Mesothelial cell of epicardium (in vitro differentiated cells): ENCODE data around the gene TSKU. TPM values are rescaled to one million over a fixed set of nuclear protein-coding genes. Genes with fewer than 3 reads are reported as not detected.
"Not testable (repeated sequence)": the region's sequence is repeated elsewhere in the genome, so short reads cannot be mapped to it uniquely, and the experiment has no call there.

ENCODE experiments used
- DNase-seq, 2 experiments: peaks; one replicate each; pipeline ENCODE4 v3.0.0; 2021; ENCODE audit warnings: low spot score in 2 of 2; ENCODE audit not compliant: unreplicated experiment in 2 of 2
- H3K27ac Mint-ChIP-seq: 2 replicates; pipeline ENCODE4 v1.8.0; 2021; ENCODE audit warnings: mixed read lengths
- H3K27me3 Mint-ChIP-seq: 2 replicates; pipeline ENCODE4 v1.8.0; 2021; ENCODE audit warnings: low read depth, mixed read lengths
- H3K36me3 Mint-ChIP-seq: 2 replicates; pipeline ENCODE4 v1.8.0; 2021; ENCODE audit warnings: mixed read lengths
- H3K4me1 Mint-ChIP-seq: 2 replicates; pipeline ENCODE4 v1.8.0; 2021; ENCODE audit warnings: mixed read lengths
- H3K4me3 Mint-ChIP-seq: 2 replicates; pipeline ENCODE4 v1.8.0; 2021; ENCODE audit warnings: mild to moderate bottlenecking, moderate library complexity, mixed read lengths
- H3K9me3 Mint-ChIP-seq: 2 replicates; pipeline ENCODE4 v1.8.0; 2021; ENCODE audit warnings: mixed read lengths
- CTCF ChIP-seq: fragments of 200-600 bp; sonication (generic); IDR thresholded peaks from one replicate; pipeline ENCODE4 v1.5.0; 2021; ENCODE audit warnings: antibody characterized with exemption; ENCODE audit not compliant: unreplicated experiment
- total RNA-seq: library from RNA; stranded (reverse); gene quantifications from 3 replicates; pipeline ENCODE4 v1.2.1, GENCODE V29; 2021

The TSKU gene
- total RNA-seq, 1 donor from 2014 or later, result 42.8 TPM

- Mint-ChIP-seq H3K36me3 (peaks cover 2% of the 10 kb centered on the region), H3K4me1 (peaks cover 13% of the 10 kb centered on the region), H3K4me3 (no peak overlapping the region), H3K27me3 (no peaks in the 10 kb centered on the region), H3K9me3 (peaks cover 19% of the 10 kb centered on the region), H3K27ac (no peak overlapping the region)
- TF ChIP-seq CTCF, result no peak
- no peak for DNase-seq
Measured at GRCh38 chr11:76822406-76822805, 39.2 kb downstream of the TSKU start.

- H3K27ac Mint-ChIP-seq, result peak overlapping the region; percentile 41
- DNase-seq, result no peak
Measured at GRCh38 chr11:76823481-76824028, 40.4 kb downstream of the TSKU start.

GRCh38 chr11:76824083-76824939, 41.2 kb downstream of the TSKU start:
- Mint-ChIP-seq H3K4me3 (no peak overlapping the region), H3K27ac (no peak overlapping the region), H3K36me3 (peaks cover 1% of the 10 kb centered on the region), H3K4me1 (peaks cover 13% of the 10 kb centered on the region), H3K27me3 (no peaks in the 10 kb centered on the region), H3K9me3 (peaks cover 15% of the 10 kb centered on the region)
- no peak for DNase-seq
- no peak for TF ChIP-seq CTCF

More at GRCh38 chr11:76823481-76824028, 40.4 kb downstream of the TSKU start:
- Mint-ChIP-seq H3K9me3 (peaks cover 15% of the 10 kb centered on the region), H3K4me1 (peaks cover 13% of the 10 kb centered on the region), H3K27me3 (no peaks in the 10 kb centered on the region), H3K36me3 (peaks cover 1% of the 10 kb centered on the region), H3K4me3 (no peak overlapping the region)
- no peak for TF ChIP-seq CTCF

- Mint-ChIP-seq H3K4me3 (no peak overlapping the region), H3K36me3 (peaks cover 1% of the 10 kb centered on the region), H3K9me3 (peaks cover 15% of the 10 kb centered on the region), H3K4me1 (peaks cover 13% of the 10 kb centered on the region), H3K27ac (peak overlapping the region; percentile 34), H3K27me3 (no peaks in the 10 kb centered on the region)
- TF ChIP-seq CTCF, result no peak
- DNase-seq, result no peak
Measured at GRCh38 chr11:76824980-76825725, 42.0 kb downstream of the TSKU start.

DNA sequence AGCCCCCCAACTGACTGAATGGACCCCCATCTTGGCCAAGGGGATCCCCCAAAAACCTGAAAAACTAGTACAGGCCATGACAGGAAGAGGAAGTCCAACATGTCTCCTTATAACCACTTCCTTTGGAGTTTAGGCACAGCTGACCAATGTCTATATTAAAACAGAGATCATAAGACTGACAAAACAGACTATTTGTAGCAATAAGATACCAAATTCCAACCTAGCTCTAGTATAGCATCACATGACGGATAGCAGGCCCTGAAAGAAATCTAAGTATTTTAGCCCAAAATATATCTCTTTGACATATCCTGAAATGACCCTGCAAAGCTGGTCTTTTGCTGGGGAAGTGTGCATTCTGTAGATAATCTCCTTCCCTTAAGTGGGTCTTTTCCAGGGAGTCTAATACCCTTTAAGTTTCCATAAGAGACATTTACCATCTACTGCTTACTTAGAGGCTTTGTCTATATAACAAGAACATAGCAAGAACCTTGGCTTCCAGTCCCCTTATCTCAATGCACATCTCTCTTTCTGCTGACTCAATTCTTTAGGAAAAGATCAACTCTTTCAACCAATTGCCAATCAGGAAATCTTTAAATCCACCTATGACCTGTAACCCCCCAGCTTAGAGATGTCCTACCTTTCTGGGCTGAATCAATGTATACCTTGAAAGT, 42.7 kb downstream of the TSKU start:
- no peak for DNase-seq
- no peak overlapping the region for H3K4me3 Mint-ChIP-seq
- H3K9me3 Mint-ChIP-seq, result peaks cover 15% of the 10 kb centered on the region
- TF ChIP-seq CTCF, result no peak
- H3K36me3 Mint-ChIP-seq, result peaks cover 1% of the 10 kb centered on the region
- H3K27ac Mint-ChIP-seq, result peak overlapping the region; percentile 11
- no peaks in the 10 kb centered on the region for H3K27me3 Mint-ChIP-seq
- peaks cover 13% of the 10 kb centered on the region for H3K4me1 Mint-ChIP-seq

GRCh38 chr11:76826508-76826907, 43.4 kb downstream of the TSKU start:
- not testable (repeated sequence) for H3K27ac Mint-ChIP-seq, H3K27me3 Mint-ChIP-seq, H3K36me3 Mint-ChIP-seq, DNase-seq, H3K4me3 Mint-ChIP-seq
- H3K4me1 Mint-ChIP-seq, result peaks cover 13% of the 10 kb centered on the region
- H3K9me3 Mint-ChIP-seq, result peaks cover 15% of the 10 kb centered on the region

DNA sequence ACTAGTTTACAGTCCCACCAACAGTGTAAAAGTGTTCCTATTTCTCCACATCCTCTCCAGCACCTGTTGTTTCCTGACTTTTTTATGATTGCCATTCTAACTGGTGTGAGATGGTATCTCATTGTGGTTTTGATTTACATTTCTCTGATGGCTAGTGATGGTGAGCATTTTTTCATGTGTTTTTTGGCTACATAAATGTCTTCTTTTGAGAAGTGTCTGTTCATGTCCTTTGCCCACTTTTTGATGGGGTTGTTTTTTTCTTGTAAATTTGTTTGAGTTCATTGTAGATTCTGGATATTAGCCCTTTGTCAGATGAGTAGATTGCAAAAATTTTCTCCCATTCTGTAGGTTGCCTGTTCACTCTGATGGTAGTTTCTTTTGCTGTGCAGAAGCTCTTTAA, 43.8 kb downstream of the TSKU start:
- H3K9me3 Mint-ChIP-seq, result peaks cover 12% of the 10 kb centered on the region
- H3K27ac Mint-ChIP-seq, result not testable (repeated sequence)

More for the DNA sequence above, 43.8 kb downstream of the TSKU start:
- H3K4me1 Mint-ChIP-seq, result peaks cover 13% of the 10 kb centered on the region
- H3K27me3 Mint-ChIP-seq, H3K4me3 Mint-ChIP-seq, DNase-seq, H3K36me3 Mint-ChIP-seq: not testable (repeated sequence)
